K562 (cell line): ENCODE measurements around the gene GTF2H4. TPM values are rescaled to one million over a fixed set of nuclear protein-coding genes. Genes with fewer than 3 reads are reported as not detected.

Experiments used
- ATAC-seq: fragments of 200-7000 bp; cut with Tn5 transposase; 3 replicates; pipeline ENCODE4 v1.9.1; 2020; ENCODE audit warnings: moderate library complexity
- BruUV-seq: library from RNA; stranded (reverse); fragments of 400-500 nt; replicated peaks from 2 replicates; lab custom pipeline; 2021; lab: Mats Ljungman, UMichigan
- CTCF ChIA-PET: fragments of 300-600 bp; formaldehyde crosslinking; extraction: SDS; loops from one replicate; lab custom pipeline; 2021; ENCODE audit warnings: low intra/inter-chr PET ratio; lab: Yijun Ruan, JAX
- POLR2A ChIA-PET: fragments of 300-600, 350-650 bp; sonication (Branson Sonifier 250); formaldehyde crosslinking; extraction: SDS; loops from one replicate; lab custom pipeline; 2021; ENCODE audit warnings: antibody characterized with exemption, inconsistent platforms; lab: Yijun Ruan, JAX
- DNase-seq, 4 experiments: peaks; one replicate each; pipeline versions ENCODE4 v3.0.0 to v3.0.0-alpha.2; 2011 to 2018; ENCODE audit warnings: low spot score in 3 of 4, mixed read lengths in 3 of 4; ENCODE audit errors: extremely low read depth in 1 of 4
- FAIRE-seq: peaks from 2 replicates; lab custom pipeline; 2011; peaks lifted over from hg19 to GRCh38; lab: Jason Lieb, UNC
- H2AFZ ChIP-seq: 2 replicates; pipeline ENCODE4 v1.6.0; 2011; ENCODE audit warnings: low read depth, low read length, control low read depth, inconsistent platforms
- H3K27ac ChIP-seq: fragments of 200-600 bp; 3 replicates; pipeline ENCODE4 v1.8.0; 2011; ENCODE audit warnings: low read depth, mild to moderate bottlenecking, control low read depth, inconsistent platforms, low read length, moderate library complexity, mixed read lengths; ENCODE audit errors: extremely low read depth
- H3K27me3 ChIP-seq, 2 experiments: fragments of 300-600 bp in 1 of 2; 2 replicates in 1 of 2; 3 replicates in 1 of 2; pipeline versions ENCODE4 v1.6.0 to v1.8.0; 2011; ENCODE audit warnings: inconsistent platforms in 2 of 2, low read length in 2 of 2, mild to moderate bottlenecking in 1 of 2, mixed read lengths in 1 of 2, moderate library complexity in 1 of 2; ENCODE audit not compliant: control insufficient read depth in 2 of 2, insufficient read depth in 2 of 2
- H3K36me3 ChIP-seq: fragments of 300-600 bp; 3 replicates; pipeline ENCODE4 v1.8.0; 2011; ENCODE audit warnings: mild to moderate bottlenecking, low read length, inconsistent platforms; ENCODE audit not compliant: control insufficient read depth, insufficient read depth
- H3K4me1 ChIP-seq, 2 experiments: fragments of 200-600 bp in 1 of 2; replicated peaks in 1 of 2; 2 replicates in 1 of 2; 3 replicates in 1 of 2; pipeline versions ENCODE4 v1.5.1 to v1.8.0; 2011; ENCODE audit warnings: inconsistent platforms in 2 of 2, low read length in 2 of 2, mild to moderate bottlenecking in 1 of 2, mixed read lengths in 1 of 2, moderate library complexity in 1 of 2; ENCODE audit not compliant: control insufficient read depth in 2 of 2, insufficient read depth in 2 of 2
- H3K4me2 ChIP-seq: 2 replicates; pipeline ENCODE4 v1.6.1; 2011; ENCODE audit warnings: low read length, control low read depth, inconsistent platforms, mixed read lengths; ENCODE audit not compliant: insufficient read depth
- H3K4me3 ChIP-seq: fragments of 200-600 bp; sonication (generic), shearing (Covaris generic); 2 replicates; pipeline ENCODE4 v1.5.1; 2016; ENCODE audit warnings: control low read depth, inconsistent platforms
- H3K79me2 ChIP-seq: fragments of 200-600 bp; 3 replicates; pipeline ENCODE4 v1.8.0; 2011; ENCODE audit warnings: low read length, inconsistent platforms; ENCODE audit not compliant: control insufficient read depth, insufficient read depth
- H3K9ac ChIP-seq, 2 experiments: 2 replicates each; pipeline versions ENCODE4 v1.6.0 to v1.6.1; 2011; ENCODE audit warnings: low read depth in 2 of 2, low read length in 2 of 2, control low read depth in 1 of 2, inconsistent platforms in 1 of 2, mild to moderate bottlenecking in 1 of 2, mixed read lengths in 1 of 2; ENCODE audit not compliant: insufficient read depth in 1 of 2
- H3K9me1 ChIP-seq: one replicate; pipeline ENCODE4 v1.6.0; 2011; ENCODE audit warnings: inconsistent platforms, mild to moderate bottlenecking, low read length, moderate library complexity; ENCODE audit not compliant: control insufficient read depth, insufficient read depth
- H3K9me3 ChIP-seq: replicated peaks from 2 replicates; pipeline ENCODE4 v1.5.1; 2011; ENCODE audit warnings: low read depth, low read length, inconsistent platforms; ENCODE audit not compliant: control insufficient read depth, insufficient read depth
- H4K20me1 ChIP-seq: replicated peaks from 2 replicates; pipeline ENCODE4 v1.6.1; 2011; ENCODE audit warnings: low read length, inconsistent platforms, mixed read lengths; ENCODE audit not compliant: control insufficient read depth, insufficient read depth
- CEBPG ChIP-seq, 3 experiments: fragments of 200-800 bp in 1 of 3; sonication (Bioruptor generic) in 1 of 3; sonication (generic) in 1 of 3; formaldehyde crosslinking in 1 of 3; IDR thresholded peaks in 2 of 3; conservative IDR thresholded peaks in 1 of 3; 2 replicates each; pipeline versions ENCODE4 v1.6.1 to v1.8.0; 2016 to 2022; ENCODE audit warnings: missing compliant biosample characterization in 2 of 3, missing genetic modification characterization in 2 of 3, mild to moderate bottlenecking in 1 of 3, missing genetic modification reagents in 1 of 3
- CTCF ChIP-seq, 3 experiments: IDR thresholded peaks in 2 of 3; conservative IDR thresholded peaks in 1 of 3; 2 replicates each; pipeline ENCODE4 v1.5.1; 2011 to 2012; ENCODE audit warnings: low read length in 3 of 3, mild to moderate bottlenecking in 3 of 3, control low read depth in 2 of 3, improper control_type of control experiment in 1 of 3, inconsistent platforms in 1 of 3, low read depth in 1 of 3, mixed read lengths in 1 of 3, moderate library complexity in 1 of 3; ENCODE audit not compliant: insufficient read depth in 2 of 3
- HEY1 ChIP-seq: fragments of 250-450 bp; sonication (Bioruptor Pico); IDR thresholded peaks from 2 replicates; pipeline ENCODE4 v1.5.0; 2020; ENCODE audit warnings: mild to moderate bottlenecking, moderate library complexity, borderline replicate concordance
- POLR2G ChIP-seq: fragments of 200-400 bp; formaldehyde crosslinking; IDR thresholded peaks from 2 replicates; pipeline ENCODE4 v1.6.1; 2017; ENCODE audit warnings: low read depth, mild to moderate bottlenecking, antibody characterized with exemption, low read length, moderate library complexity
- RBFOX2 ChIP-seq: fragments of 200-400 bp; formaldehyde crosslinking; IDR thresholded peaks from 2 replicates; pipeline ENCODE4 v1.6.1; 2017; ENCODE audit warnings: low read depth, mild to moderate bottlenecking, low read length, moderate library complexity
- SMARCA5 ChIP-seq: fragments of 450-650 bp; IDR thresholded peaks from 2 replicates; pipeline ENCODE4 v1.6.1; 2016
- TFAP4 ChIP-seq: sonication (generic); formaldehyde crosslinking; IDR thresholded peaks from 2 replicates; pipeline ENCODE4 v1.8.0; 2022; ENCODE audit warnings: missing genetic modification reagents, mild to moderate bottlenecking, moderate library complexity, borderline replicate concordance
- ZBTB33 ChIP-seq: sonication (generic); formaldehyde crosslinking; IDR thresholded peaks from 2 replicates; pipeline ENCODE4 v1.8.1; 2023; ENCODE audit warnings: mild to moderate bottlenecking, missing genetic modification reagents
- ZBTB7A ChIP-seq: IDR thresholded peaks from 2 replicates; pipeline ENCODE4 v1.6.1; 2011; ENCODE audit warnings: low read depth, mild to moderate bottlenecking, low read length, moderate library complexity, borderline replicate concordance; ENCODE audit not compliant: control insufficient read depth
- ZNF140 ChIP-seq: fragments of 250-450 bp; sonication (Bioruptor Pico); IDR thresholded peaks from 2 replicates; pipeline ENCODE4 v1.8.0; 2021; ENCODE audit warnings: moderate library complexity, mild to moderate bottlenecking, inconsistent platforms
- WGBS: fragments of 100-300 bp; shearing (Covaris generic); methylation state at CpG from one replicate; pipeline ENCODE4 v1.1.6; 2016; ENCODE audit warnings: low coverage, mixed read lengths; ENCODE audit not compliant: insufficient coverage; ENCODE audit errors: missing lambda C conversion rate; 5-methylcytosine and 5-hydroxymethylcytosine counted together
- in situ Hi-C: fragments of 300-500 bp; cut with MboI; formaldehyde crosslinking; loops from 4 replicates; pipeline ENCODE4 v1.15.0; 2018; ENCODE audit warnings: inconsistent platforms, mixed read lengths
- intact Hi-C: fragments of 100-400 bp; cut with micrococcal nuclease; formaldehyde crosslinking; loops from 2 replicates; pipeline ENCODE4 v1.14.2; 2022
- polyA plus RNA-seq, 8 experiments: library from polyadenylated mRNA; depleted of rRNA in 4 of 8; stranded (reverse) in 5 of 8; unstranded in 3 of 8; fragments of >200 nt; fragmentation: Nextera tagmentation in 2 of 8; fragmentation: Illumina TruSeq in 1 of 8; extraction: Ambion mirVana in 2 of 8; extraction: Trizol in 1 of 8; gene quantifications; 2 replicates each; pipeline versions ENCODE4 v1.2.1 to v1.2.3, GENCODE V29; 2011 to 2014; ENCODE audit warnings: inconsistent platforms in 1 of 8, missing spikeins in 1 of 8
- total RNA-seq, 7 experiments: library from RNA; depleted of rRNA in 6 of 7; stranded (reverse); fragments of >200 nt in 6 of 7; fragmentation: Illumina TruSeq in 2 of 7; extraction: Trizol in 2 of 7; gene quantifications; 2 replicates each; pipeline versions ENCODE4 v1.2.1 to v1.2.3, GENCODE V29; 2011 to 2021; ENCODE audit warnings: low replicate concordance in 1 of 7

Gene GTF2H4
- total and polyA plus RNA-seq, 9 of the 15 experiments (the other 6 are each of a cell fraction or from before 2014, with no cell fraction given): 3.6 to 86.1 (median 39.6) TPM

- Histone ChIP-seq H3K79me2 (peaks cover 8% of the 10 kb centered on the region; the same call in 2 of the 3 replicates), H2AFZ (no peak overlapping the region), H4K20me1 (no peaks in the 10 kb centered on the region; the same call in 1 of the 2 replicates), H3K27ac (no peak overlapping the region), H3K4me1 (peaks cover 3 to 20% of the 10 kb centered on the region in 2 experiments; a peak in 4 of 5 replicates), H3K36me3 (peaks cover 83% of the 10 kb centered on the region), H3K4me3 (no peak overlapping the region), H3K9me3 (no peaks in the 10 kb centered on the region), H3K9me1 (no peaks in the 10 kb centered on the region), H3K27me3 (no peaks in the 10 kb centered on the region), H3K4me2 (no peak overlapping the region), H3K9ac (no peak overlapping the region)
- 85% methylated on average over 13 of the region's 16 CpGs for WGBS
- FAIRE-seq (no peak), DNase-seq (no peak), ATAC-seq (no peak)
- POLR2A ChIA-PET: interaction anchor here (0.6 kb wide), 1 partner anchor 12 kb away, joined by 3 read pairs; no protein-coding TSS in a partner anchor
- CTCF ChIA-PET: no interaction called here
- TF ChIP-seq SMARCA5 (no peak), CTCF (IDR thresholded peaks at IDR 0.05 in 2 of 3, conservative IDR thresholded peaks at IDR 0.05 in 1 of 3; ENCODE audit: insufficient read depth in 2 of 3, low read depth in 1 of 3, low read length in 3 of 3) (peak; percentile 9 to 38 (median 23); a peak in 3 of 6 replicates), ZBTB33 (CRISPR knock-in tag) (peak; percentile 92), TFAP4 (CRISPR knock-in tag) (peak; percentile 30; the same call in 1 of the 2 replicates), ZBTB7A (peak; percentile 42; the same call in 1 of the 2 replicates), POLR2G (peak; percentile 48; the same call in 1 of the 2 replicates), RBFOX2 (0 out of 2 replicates have a peak, but pooled peaks have one; percentile 33), HEY1 (CRISPR knock-in tag) (no peak), CEBPG (CRISPR knock-in tag; IDR thresholded peaks at IDR 0.05) (0 out of 2 replicates have a peak, but pooled peaks have one; percentile 9), CEBPG (tag; conservative IDR thresholded peaks at IDR 0.05 in 1 of 2, IDR thresholded peaks at IDR 0.05 in 1 of 2) (no peak), ZNF140 (CRISPR knock-in tag) (no peak)
- BruUV-seq: no TSS peak
- intact Hi-C loops (no loop called here), in situ Hi-C loops (no loop called here)
These were observed 14.9 kb upstream of the GTF2H4 start for GRCh38 chr6:30893001-30893591.
